ENCODE data around the gene HSPE1. TPM values are rescaled to one million over a fixed set of nuclear protein-coding genes. Genes with fewer than 3 reads are reported as not detected.

Gene HSPE1
- total and polyA plus RNA-seq, 2 donors from 2014 or later, result 78.1 to 427 TPM

- Histone ChIP-seq H3K36me3 (ENCODE audit: control insufficient read depth in 2 of 3, insufficient read depth in 3 of 3, low read length in 3 of 3) (peaks cover 6 to 19% (median 12%) of the 10 kb centered on the region in 3 donors), H3K4me1 (ENCODE audit: control insufficient read depth in 2 of 3, insufficient read depth in 2 of 3, low read depth in 1 of 3, low read length in 3 of 3) (peaks cover 0 to 5% (median 4%) of the 10 kb centered on the region in 3 donors), H3K27ac (ENCODE audit: low read depth in 2 of 2, low read length in 2 of 2) (no peak overlapping the region), H3K9me3 (ENCODE audit: control insufficient read depth in 2 of 3, insufficient read depth in 1 of 3, low read length in 3 of 3) (no peaks in the 10 kb centered on the region), H3K9ac (ENCODE audit: low read length in 3 of 3) (no peak overlapping the region), H3K4me3 (ENCODE audit: low read length in 3 of 3) (no peak overlapping the region), H3K27me3 (ENCODE audit: control insufficient read depth, insufficient read depth, low read length) (no peaks in the 10 kb centered on the region)
- TF ChIP-seq CTCF (IDR thresholded peaks at IDR 0.05; ENCODE audit: borderline replicate concordance, extremely low read depth, insufficient read depth), result no peak
- intact Hi-C loops (cut with DNase I), result no loop called here
- FAIRE-seq (no peak), DNase-seq (no peak)
Observed at GRCh38 chr2:197538412-197538811, 38.2 kb downstream of the HSPE1 start.

GRCh38 chr2:197539734-197540133 lies 39.6 kb downstream of the HSPE1 start:
- H3K9ac ChIP-seq (ENCODE audit: low read length in 3 of 3), result no peak overlapping the region
- H3K27me3 ChIP-seq (ENCODE audit: control insufficient read depth, insufficient read depth, low read length), result no peaks in the 10 kb centered on the region
- FAIRE-seq, result no peak
- DNase-seq, result no peak
- no peak for TF ChIP-seq CTCF (IDR thresholded peaks at IDR 0.05; ENCODE audit: borderline replicate concordance, extremely low read depth, insufficient read depth)
- intact Hi-C loops (cut with DNase I), result no loop called here
- no peak overlapping the region for H3K27ac ChIP-seq (ENCODE audit: low read depth in 2 of 2, low read length in 2 of 2)
- no peak overlapping the region for H3K4me3 ChIP-seq (ENCODE audit: low read length in 3 of 3)
- H3K36me3 ChIP-seq (ENCODE audit: control insufficient read depth in 2 of 3, insufficient read depth in 3 of 3, low read length in 3 of 3), result peaks cover 7 to 24% (median 12%) of the 10 kb centered on the region in 3 donors
- peaks cover 0 to 5% (median 4%) of the 10 kb centered on the region in 3 donors for H3K4me1 ChIP-seq (ENCODE audit: control insufficient read depth in 2 of 3, insufficient read depth in 2 of 3, low read depth in 1 of 3, low read length in 3 of 3)
- no peaks in the 10 kb centered on the region for H3K9me3 ChIP-seq (ENCODE audit: control insufficient read depth in 2 of 3, insufficient read depth in 1 of 3, low read length in 3 of 3)

- H3K4me1 ChIP-seq (ENCODE audit: control insufficient read depth in 2 of 3, insufficient read depth in 2 of 3, low read depth in 1 of 3, low read length in 3 of 3), result peaks cover 0 to 5% (median 4%) of the 10 kb centered on the region in 3 donors
- FAIRE-seq, result no peak
- H3K27ac ChIP-seq (ENCODE audit: low read depth in 2 of 2, low read length in 2 of 2), result no peak overlapping the region
- H3K9ac ChIP-seq (ENCODE audit: low read length in 3 of 3), result no peak overlapping the region
- no peak for TF ChIP-seq CTCF (IDR thresholded peaks at IDR 0.05; ENCODE audit: borderline replicate concordance, extremely low read depth, insufficient read depth)
- no peaks in the 10 kb centered on the region for H3K27me3 ChIP-seq (ENCODE audit: control insufficient read depth, insufficient read depth, low read length)
- H3K9me3 ChIP-seq (ENCODE audit: control insufficient read depth in 2 of 3, insufficient read depth in 1 of 3, low read length in 3 of 3), result no peaks in the 10 kb centered on the region
- intact Hi-C loops (cut with DNase I), result no loop called here
- no peak overlapping the region for H3K4me3 ChIP-seq (ENCODE audit: low read length in 3 of 3)
- peaks cover 7 to 19% (median 10%) of the 10 kb centered on the region in 3 donors for H3K36me3 ChIP-seq (ENCODE audit: control insufficient read depth in 2 of 3, insufficient read depth in 3 of 3, low read length in 3 of 3)
- no peak for DNase-seq
Observed at GRCh38 chr2:197543206-197543605, 43.0 kb downstream of the HSPE1 start.
